ENCODE data around the gene ZNF487.

GRCh38 chr10:43458227-43458626 lies 21.3 kb downstream of the ZNF487 start:
- no peak for TF ChIP-seq CTCF (IDR thresholded peaks at IDR 0.05)
- no peak for TF ChIP-seq POLR2A (IDR thresholded peaks at IDR 0.05)

Measured in body of pancreas (tissue), 4 donors.